Tibial nerve (tissue), 3 donors: ENCODE measurements around the gene CD81.

Experiments used
- CTCF ChIP-seq, 5 experiments: fragments of 200-600 bp in 3 of 5; fragments of 450-650 bp in 2 of 5; sonication (generic) in 3 of 5; IDR thresholded peaks; one replicate each; pipeline ENCODE4 v1.5.1; 2016 to 2019; ENCODE audit warnings: antibody characterized with exemption in 5 of 5, mild to moderate bottlenecking in 3 of 5, moderate library complexity in 2 of 5
- POLR2A ChIP-seq, 2 donors: fragments of 450-650 bp; IDR thresholded peaks; one replicate each; pipeline ENCODE4 v1.6.1; 2017; ENCODE audit warnings: antibody characterized with exemption in 2 of 2, mild to moderate bottlenecking in 2 of 2, moderate library complexity in 2 of 2

GRCh38 chr11:2379466-2380174 is 2.5 kb downstream of the CD81 start:
- no peak for TF ChIP-seq CTCF (IDR thresholded peaks at IDR 0.05)
- no peak for TF ChIP-seq POLR2A (IDR thresholded peaks at IDR 0.05)
